HG02610 (cell line): ENCODE measurements around the gene MFAP4.

ENCODE experiments used
- ATAC-seq: cut with Tn5 transposase; IDR thresholded peaks from one replicate; pipeline ENCODE4 v1.9.1; 2021; ENCODE audit warnings: mild to moderate bottlenecking, moderate library complexity; ENCODE audit not compliant: unreplicated experiment

MFAP4 gene

GRCh38 chr17:19387921-19388521, 1.0 kb upstream of the MFAP4 start:
- ATAC-seq = no peak

GRCh38 chr17:19386051-19386929, 700 bp downstream of the MFAP4 start:
- ATAC-seq = no peak

- ATAC-seq = no peak
These were observed 1.4 kb downstream of the MFAP4 start for GRCh38 chr17:19385521-19385983.

- no peak for ATAC-seq
These were observed 2.1 kb downstream of the MFAP4 start for GRCh38 chr17:19384723-19385391.

GRCh38 chr17:19383681-19384470, 3.1 kb downstream of the MFAP4 start:
- ATAC-seq = no peak

- no peak for ATAC-seq
These were observed 4.2 kb downstream of the MFAP4 start for GRCh38 chr17:19382531-19383444.

GRCh38 chr17:19381741-19382444, 5.1 kb downstream of the MFAP4 start:
- no peak for ATAC-seq

- no peak for ATAC-seq
These were observed 5.6 kb downstream of the MFAP4 start for GRCh38 chr17:19381361-19381740.

- no peak for ATAC-seq
These were observed 6.3 kb downstream of the MFAP4 start for GRCh38 chr17:19380481-19381301.

- ATAC-seq = no peak
These were observed 7.5 kb downstream of the MFAP4 start for GRCh38 chr17:19379361-19380065.

GRCh38 chr17:19378416-19379360, 8.3 kb downstream of the MFAP4 start, which contains the start of gene MAPK7:
MAPK7 (plus strand) TSS chr17:19378498; CDS start chr17:19378901, 403 bp downstream.
- ATAC-seq = peak; percentile 12

GRCh38 chr17:19377602-19378415, 9.2 kb downstream of the MFAP4 start:
- ATAC-seq = peak; percentile 95

- ATAC-seq = no peak
These were observed 10.2 kb downstream of the MFAP4 start for GRCh38 chr17:19376811-19377210.

- ATAC-seq = no peak
These were observed 11.3 kb downstream of the MFAP4 start for GRCh38 chr17:19375732-19376131.

- ATAC-seq = no peak
These were observed 12.9 kb downstream of the MFAP4 start for GRCh38 chr17:19374136-19374535.
